ENCODE measurements around the gene IQCN.

IQCN gene

DNA sequence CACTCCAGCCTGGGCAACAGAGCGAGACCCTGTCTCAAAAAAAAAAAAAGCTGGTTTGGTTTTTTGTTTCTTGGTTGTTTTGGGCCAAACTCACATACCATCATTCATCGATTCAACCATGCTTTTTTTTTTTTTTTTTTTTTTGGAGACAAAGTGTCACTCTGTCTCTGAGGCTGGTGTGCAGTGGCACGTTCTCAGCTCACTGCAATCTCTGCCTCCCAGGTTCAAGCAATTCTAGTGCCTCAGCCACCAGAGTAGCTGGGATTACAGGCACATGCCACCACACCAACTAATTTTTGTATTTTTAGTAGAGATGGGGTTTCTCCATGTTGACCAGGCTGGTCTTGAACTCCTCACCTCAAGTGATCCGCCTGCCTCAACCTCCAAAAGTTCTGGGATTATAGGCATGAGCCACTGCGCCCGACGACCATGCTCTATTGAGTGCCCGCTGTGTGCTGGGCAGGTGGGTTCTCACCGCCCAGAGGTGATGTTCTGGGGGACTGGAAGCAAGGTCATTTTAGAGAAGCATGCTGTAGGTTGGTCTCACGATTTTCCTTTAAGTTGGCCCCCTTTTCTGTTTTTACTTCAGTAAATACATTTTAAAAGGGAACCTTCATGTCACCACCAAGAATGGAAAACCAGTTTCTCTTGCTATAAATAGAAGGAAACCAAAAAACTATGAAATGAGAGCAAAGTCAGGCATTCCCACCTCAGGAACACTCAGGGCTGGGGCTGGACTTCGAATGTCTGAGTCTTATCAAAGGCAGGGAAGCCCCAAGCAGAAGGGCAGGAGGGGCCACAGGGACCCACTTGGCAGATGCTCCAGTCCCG lies 15.4 kb upstream of the IQCN start:
- in situ Hi-C loops (cut with MboI; ENCODE audit: low sequenced_read_pairs), result no loop called here

DNA sequence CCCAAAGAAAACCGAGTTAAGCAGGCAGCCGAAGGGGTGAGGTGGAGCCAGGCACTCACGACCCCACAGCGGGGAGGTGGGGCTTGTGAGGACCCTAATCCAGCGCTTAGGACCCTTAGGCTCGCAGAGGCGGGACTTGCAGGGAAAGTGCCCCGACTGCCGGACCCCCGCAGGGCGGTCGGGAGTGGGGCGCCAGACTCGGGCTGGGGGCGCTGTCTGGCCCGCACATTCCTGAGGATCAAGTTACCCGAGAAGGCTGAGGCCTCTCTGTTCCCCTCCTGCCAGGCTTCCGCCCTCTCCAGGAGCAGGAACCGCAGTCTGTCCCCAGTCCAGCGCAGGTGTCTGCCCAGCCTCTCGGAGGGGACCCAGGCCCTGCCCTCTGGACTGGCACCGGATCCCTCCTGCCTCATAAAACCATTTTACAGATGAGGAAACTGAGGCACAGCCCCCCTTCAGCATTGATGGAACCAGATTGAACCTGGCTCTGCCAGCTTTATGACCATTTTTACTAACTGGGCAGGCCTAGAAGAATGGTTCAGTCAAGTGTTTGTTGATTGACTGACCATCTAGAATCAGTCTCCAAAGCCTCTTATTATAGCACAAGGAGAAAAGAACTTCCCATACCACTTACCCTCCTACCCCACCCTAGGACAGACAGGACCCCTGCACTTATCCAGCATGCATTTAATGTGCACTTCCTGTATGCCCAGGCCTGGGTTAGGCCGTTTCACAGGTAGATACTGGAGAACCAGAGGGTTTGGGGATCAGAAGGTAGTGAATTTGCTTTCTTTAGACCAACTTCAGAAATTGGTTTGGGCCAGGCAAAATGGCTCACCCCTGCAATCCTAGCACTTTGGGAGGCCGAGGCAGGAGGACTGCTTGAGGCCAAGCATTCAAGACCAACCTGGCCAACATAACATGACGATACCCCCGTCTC lies 13.9 kb upstream of the IQCN start:
- in situ Hi-C loops (cut with MboI; ENCODE audit: low sequenced_read_pairs), result no loop called here

DNA sequence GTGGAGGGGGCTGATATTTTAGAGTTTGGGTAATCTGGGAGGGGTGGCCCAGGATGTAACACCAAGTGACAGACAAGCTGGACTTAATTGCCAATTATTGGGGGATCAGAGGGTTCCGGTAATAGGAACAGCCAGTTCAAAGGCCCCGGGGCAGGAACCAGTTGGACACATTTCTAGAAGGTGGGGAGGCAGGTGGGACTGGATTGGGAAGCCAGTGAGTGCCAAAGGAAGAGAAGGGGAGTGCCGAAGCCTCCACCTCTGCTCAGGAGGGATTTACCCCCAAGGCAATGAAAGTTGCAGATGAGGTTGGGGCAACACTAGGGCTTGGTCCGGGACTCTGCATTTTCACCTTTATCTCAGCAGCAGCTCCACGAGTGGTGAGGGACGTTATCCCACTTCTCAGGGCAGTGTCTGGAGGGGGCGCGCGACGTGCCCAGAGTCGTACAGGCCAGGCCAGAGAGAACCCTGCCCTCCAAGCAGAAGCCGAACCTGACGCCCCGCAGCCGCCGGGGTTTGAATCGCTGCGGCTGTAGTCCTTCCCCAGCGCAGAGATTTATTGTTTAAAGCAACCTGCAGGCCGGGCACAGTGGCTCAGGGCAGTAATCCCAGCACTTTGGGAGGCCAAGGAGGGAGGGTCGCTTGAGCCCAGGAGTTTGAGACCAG lies 12.9 kb upstream of the IQCN start:
- in situ Hi-C loops (cut with MboI; ENCODE audit: low sequenced_read_pairs), result no loop called here

DNA sequence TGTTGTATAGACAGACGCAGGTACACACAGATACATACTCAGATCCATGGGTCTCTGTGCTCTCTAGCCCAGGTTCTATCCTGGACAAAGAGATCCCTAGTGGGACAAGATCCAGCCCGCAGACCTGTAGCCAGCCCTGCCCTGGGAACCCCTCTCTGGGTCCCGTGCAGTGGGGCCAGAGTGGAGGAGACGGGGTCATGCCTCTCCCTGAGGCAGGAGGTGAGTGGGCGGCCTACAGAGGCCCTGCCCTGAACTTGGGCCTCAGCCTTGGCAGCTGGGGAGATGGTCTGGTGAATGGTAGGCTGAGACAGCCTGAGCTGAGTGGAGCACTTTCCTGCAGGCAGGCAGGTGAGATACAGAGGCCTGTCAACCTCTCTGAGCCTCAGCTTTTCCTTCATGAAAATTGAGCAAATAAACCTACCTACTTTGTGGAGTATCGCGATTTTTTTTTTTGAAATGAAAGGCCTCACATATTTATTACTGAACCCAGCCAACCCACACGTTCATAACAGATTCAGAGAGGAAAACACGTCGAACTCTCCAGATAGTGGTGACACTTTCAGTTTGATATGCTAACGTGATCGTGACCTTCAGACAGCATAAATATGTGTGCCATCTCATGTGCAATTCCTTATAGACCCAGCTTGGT lies 10.6 kb upstream of the IQCN start:
- in situ Hi-C loops (cut with MboI; ENCODE audit: low sequenced_read_pairs), result no loop called here

DNA sequence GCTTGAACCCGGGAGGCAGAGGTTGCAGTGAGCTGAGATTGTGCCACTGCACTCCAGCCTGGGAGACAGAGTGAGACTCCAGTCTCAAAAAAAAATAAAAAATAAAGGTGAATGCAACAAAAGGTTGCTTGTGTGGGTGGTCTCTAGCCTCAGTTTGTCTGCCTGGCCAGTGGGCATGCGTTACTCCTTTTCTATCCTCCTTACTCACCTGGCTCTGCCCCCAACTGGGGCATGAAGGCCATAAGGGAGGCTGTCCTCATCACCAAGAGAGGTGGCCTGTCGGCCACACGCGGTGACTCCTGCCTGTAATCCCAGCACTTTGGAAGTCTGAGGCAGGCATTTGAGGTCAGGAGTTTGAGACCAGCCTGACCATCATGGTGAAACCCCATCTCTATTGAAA lies 9.1 kb upstream of the IQCN start:
- in situ Hi-C loops (cut with MboI; ENCODE audit: low sequenced_read_pairs), result no loop called here

DNA sequence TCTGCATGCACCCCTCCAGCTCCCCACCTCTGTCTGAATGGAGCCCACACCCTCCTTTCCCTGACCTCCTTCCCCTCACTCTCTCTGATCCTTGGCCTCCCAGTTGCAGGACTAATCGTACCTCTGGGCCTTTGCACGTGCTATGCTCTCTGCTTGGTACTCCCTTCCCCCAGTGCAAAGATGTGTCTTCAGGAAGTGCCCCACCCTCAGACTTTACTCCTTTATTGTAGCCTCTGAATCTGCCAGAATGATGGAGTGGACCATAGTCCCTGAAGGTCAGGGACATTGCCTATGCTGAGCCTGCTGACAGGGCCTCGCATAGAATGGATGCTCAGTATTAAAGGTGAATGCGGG lies 8.5 kb upstream of the IQCN start:
- in situ Hi-C loops (cut with MboI; ENCODE audit: low sequenced_read_pairs), result no loop called here

DNA sequence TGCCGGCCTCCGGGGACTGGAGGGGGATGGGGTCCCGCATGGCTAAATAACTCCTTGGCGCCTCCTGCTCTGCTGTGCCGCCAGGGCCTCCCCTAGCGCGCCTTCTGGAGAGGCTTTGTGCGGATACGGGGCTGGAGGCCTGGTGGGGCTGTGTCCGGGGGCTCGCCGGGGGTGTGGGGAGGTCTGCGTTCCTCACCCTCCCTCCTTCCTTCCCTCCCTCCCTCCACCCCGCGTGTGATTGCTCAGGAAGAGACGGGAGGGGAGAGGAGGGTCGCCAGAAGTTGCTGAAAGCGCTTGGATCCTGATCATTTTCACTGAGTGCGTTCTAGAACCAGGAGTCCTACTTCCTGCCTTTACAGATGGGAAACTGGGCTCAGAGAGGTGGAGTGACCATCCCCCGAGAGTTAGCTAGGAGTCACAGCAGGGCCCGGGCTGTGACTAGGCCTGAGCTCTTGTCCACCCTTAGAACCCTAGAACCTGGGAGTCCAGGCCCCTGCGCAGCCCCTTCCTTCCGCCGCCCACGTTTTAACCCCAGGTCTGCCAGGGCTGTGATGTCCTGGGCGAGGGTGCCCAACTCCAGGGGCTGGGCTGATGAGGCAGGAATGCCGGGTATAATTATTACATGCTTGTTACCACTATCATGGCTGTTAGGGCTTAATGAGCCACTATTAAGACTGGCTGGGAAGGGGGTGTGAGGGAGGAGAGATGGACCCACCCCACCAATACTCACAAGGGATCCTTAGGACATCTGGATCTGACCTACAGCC lies 8.0 kb upstream of the IQCN start:
- in situ Hi-C loops (cut with MboI; ENCODE audit: low sequenced_read_pairs), result no loop called here

DNA sequence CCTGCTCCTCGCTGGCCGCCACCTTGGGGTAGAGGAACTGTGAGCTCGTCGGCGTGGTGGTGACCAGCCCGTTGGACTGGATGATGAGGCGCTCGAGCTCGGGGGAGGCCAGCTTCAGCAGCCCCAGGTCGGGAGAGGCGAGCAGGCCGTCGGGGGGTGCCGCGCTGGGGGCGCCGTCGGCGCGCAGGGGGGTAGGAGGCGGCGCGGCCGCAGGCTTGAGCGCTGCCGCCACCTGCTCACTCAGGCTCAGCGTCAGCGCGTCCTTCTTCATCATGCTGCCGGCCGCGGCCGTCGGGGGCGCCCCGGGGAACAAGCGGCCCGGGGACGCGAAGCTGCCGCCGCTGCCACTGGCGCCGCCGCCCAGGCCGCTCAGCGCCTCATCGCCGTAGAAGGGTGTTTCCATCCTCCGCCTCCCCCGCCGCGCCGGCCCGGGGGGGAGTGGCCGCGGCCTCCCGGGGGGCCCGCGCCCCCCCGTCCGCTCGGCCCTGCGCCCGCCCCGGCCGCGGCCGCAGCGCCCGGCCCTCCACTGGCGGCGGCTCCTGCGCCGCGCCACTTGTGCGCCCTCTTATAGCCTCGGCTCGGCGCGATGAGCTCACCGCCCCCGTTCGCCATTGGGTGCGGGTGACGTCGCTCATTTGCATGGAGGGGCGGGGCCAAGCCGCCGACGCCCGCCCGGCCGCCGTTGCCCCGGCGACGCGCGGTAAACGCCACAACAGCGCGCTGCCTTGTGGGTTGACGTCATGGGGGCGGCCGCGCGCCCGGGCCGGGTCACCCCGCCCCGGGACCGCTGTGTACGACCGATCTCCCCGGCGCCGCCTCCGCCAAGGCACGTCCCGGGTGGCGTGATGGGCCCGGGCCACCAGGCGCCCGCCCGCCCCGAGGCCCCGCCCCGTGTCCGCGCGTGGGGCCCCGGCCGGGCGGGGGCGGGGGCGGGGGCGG lies 7.1 kb upstream of the IQCN start, which contains the start of gene JUND:
Gene JUND, minus strand, starts transcription at position 541 of the 939 bp plus-strand sequence. Its CDS starts 138 bp downstream, at position 403.
- in situ Hi-C loops (cut with MboI; ENCODE audit: low sequenced_read_pairs), result no loop called here

DNA sequence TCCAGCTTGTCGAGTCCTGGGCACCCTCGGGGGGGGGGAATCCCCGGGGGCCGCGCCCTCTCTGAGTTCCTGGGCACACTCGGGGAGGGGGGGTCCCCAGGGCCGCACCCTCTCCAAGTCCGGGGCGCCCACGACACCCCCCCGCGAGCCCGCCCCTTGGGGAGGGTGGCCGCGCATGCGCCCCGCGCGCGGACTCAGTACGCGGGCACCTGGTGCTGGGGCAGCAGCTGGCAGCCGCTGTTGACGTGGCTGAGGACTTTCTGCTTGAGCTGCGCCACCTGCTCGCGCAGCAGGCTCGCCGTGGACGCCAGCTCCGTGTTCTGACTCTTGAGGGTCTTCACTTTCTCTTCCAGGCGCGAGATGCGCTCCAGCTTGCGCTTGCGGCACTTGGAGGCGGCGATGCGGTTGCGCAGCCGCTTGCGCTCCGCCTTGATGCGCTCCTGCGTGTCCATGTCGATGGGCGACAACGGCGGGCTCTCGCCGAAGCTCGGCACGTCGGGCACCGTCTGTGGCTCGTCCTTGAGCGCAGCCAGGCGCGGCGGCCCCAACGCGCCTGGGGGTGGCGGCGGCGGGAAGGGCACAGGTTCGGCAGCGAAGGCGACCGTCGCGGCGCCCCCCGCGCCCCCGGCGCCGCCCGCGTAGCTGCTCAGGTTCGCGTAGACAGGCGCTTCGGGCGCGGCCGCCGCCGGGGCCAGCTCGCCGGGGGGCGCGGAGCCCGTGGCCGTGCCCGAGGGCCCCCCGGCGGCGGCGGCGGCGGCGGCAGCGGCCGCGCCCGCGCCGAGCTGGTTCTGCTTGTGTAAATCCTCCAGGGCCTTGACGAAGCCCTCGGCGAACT lies 6.2 kb upstream of the IQCN start:
- in situ Hi-C loops (cut with MboI; ENCODE audit: low sequenced_read_pairs), result no loop called here

DNA sequence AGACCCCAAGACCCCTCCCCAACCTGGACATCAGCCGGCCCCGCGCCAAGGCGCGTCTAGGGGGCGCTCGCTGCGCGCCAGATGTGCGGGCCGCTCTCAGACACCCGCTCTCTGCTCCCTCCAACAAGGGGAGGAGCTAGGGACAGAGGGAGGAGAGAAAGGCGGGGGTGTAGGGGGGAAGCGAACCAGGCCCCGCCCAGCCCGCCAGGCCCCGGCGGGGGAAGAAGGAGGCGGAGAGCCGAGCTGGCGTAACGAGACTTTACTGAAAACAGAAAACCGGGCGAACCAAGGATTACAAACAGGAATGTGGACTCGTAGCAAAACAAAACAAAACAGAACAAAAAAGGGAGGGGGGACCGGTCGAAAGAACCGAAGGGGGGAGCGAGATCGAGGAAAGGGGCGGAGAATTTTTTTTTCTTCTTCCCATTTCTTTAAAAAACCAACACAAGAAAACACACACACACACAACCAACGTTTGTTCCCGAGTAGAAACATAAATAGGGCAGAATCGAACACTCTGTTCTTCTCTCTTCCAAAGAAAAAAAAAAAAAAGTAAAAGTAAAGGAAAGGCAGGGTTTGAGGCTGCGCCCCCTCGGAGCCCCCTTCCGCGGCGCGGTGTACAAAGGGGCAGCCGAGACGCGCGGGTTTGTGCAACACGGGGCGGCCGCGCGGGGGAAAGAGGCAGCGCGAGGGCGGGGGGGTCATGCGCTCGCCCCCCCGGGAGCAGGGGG lies 5.4 kb upstream of the IQCN start:
- in situ Hi-C loops (cut with MboI; ENCODE audit: low sequenced_read_pairs), result loop anchor here (5.0 to 10.0 kb wide), 2 partner anchors 43 to 125 kb away; partner anchors contain the start of gene LSM4

DNA sequence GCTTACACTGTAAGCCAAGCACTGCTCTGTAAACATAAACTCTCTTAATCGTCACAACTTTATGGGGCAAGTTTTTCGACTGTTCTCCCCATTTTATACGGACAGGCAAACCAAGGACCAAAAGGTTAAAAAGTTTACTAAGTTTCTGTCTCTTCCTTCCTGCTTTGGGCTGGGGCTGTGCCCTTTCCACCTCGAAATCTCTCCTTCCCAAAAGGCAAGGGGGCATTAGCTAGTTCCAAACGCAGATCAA lies 4.9 kb upstream of the IQCN start:
- in situ Hi-C loops (cut with MboI; ENCODE audit: low sequenced_read_pairs), result loop anchor here (5.0 to 10.0 kb wide), 2 partner anchors 43 to 126 kb away; partner anchors contain the start of gene LSM4

DNA sequence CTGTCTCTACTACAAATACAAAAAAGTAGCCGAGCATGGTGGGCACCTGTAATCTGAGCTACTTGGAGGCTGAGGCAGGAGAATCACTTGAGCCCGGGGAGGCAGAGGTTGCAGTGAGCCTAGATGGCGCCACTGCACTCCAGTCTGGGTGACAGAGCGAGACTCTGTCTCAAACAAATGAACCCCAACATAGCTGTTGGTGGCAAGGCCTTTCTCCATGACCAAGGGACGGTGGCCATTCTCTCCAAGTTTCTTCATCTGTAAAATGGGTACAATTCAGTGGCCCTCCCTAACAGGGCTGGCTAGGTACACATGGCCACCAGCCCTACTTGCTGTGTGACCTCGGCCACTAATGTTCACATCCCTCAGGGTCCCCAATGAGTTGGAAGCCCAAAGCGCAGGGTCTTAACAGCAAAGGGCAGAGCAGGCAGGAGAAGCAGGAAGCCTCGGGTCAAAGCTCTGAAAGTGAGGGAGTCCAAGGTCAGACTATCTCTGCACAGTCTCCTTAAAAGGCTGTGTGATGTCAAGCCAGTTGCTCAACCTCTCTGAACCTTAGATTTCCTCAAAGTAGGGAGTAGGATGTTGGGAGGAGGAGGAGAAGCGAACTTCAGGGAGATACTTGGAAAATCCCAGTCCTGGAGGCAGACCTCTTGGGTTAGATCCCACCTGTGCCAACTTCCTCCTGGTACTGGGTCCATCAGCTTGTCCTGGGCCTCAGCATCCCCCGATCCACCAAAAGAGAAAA lies 4.4 kb upstream of the IQCN start:
- in situ Hi-C loops (cut with MboI; ENCODE audit: low sequenced_read_pairs), result loop anchor here (5.0 to 10.0 kb wide), 2 partner anchors 44 to 126 kb away; partner anchors contain the start of gene LSM4

DNA sequence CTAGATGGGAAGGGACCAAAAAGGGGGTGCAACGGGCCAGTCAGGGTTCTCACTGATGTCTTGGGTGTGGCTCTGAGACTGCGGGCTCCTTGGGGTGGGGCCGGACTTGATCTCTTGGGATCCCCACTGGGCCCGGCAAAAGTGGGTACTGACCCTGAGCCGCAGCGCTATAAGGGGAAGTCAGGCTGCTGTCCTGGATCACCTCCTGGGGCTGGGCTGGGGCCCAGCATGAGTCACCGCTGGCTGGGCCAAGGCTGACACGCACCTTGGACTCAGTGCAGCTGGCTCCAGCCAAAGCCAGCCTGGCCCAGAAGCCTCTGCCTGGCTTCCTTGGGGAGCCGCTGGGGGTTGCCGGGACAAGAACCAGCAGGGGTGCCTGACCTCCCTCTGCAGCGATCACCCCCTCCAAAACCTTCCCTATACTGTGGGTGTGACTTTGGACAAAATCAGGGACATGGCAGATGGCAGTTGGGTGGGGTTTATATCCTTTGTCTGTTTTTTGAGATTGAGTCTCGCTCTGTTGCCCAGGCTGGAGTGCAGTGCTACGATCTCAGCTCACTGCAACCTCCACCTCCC lies 617 bp upstream of the IQCN start:
- in situ Hi-C loops (cut with MboI; ENCODE audit: low sequenced_read_pairs), result loop anchor here (5.0 to 10.0 kb wide), 2 partner anchors 47 to 130 kb away; partner anchors contain the start of gene LSM4

DNA sequence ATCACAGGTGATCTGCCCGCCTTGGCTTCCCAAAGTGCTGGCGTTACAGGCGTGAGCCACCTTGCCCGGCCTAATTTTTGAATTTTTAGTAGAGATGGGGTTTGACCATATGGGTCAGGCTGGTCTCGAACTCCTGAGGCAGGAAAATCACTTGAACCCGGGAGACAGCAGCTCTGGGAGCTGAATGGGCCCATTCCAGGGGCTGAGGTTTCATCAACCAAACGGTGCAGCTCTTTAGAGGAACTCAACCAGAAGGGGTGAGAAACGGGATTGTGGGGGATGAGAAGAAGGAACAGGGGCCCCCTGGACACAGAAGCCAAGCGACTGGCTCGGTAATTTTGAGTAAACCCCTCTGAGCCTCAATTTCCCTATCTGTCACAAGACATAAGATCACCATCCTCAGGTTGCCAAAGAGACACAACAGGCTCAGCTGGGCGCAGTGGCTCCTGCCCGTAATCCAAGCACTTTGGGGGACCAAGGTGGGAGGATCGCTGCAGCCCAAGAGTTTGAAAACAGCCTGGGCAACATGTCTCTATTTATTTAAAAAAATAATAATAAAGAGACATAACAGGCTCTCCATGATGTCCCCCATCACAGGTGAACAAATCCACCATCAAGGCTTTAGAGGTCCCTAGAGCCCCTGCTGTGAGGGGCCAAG lies 562 bp downstream of the IQCN start:
- in situ Hi-C loops (cut with MboI; ENCODE audit: low sequenced_read_pairs), result loop anchor here (10.0 kb wide), 1 partner anchor 131 kb away; no protein-coding TSS in a partner anchor

DNA sequence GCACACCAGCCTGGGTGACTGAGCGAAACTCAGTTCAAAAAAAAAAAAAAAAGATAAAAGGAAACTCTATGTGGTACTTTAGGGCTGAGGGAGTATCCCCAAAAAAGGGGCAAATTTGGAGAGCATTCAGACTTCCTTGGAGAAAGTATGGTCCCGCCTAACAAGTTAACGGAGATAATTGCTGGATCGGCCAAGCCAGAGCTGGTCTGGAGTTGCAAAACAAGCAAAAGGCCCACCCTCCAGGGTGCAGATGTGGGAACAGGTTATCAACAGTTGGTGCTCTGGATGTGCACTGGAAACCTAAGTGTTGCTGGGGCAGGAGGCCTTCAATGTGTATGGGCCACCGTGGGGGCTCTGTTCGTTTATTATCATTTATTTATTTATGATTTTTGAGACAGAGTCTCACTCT lies 2.8 kb downstream of the IQCN start:
- in situ Hi-C loops (cut with MboI; ENCODE audit: low sequenced_read_pairs), result loop anchor here (10.0 kb wide), 1 partner anchor 133 kb away; no protein-coding TSS in a partner anchor

DNA sequence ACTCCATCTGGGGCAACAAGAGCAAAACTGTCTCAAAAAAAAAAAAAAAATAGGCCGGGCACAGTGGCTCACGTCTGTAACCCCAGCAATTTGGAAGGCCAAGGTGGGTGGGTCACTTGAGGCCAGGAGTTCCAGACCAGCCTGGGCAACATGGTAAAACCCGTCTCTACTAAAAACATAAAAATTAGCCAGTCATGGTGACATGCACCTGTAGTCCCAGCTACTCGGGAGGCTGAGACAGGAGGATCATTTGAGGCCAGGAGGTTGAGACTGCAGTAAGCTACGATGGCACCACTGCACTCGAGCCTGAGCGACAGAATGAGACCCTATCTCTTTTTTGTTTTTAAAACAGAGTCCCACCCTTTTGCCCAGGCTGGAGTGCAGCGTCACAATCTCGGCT lies 3.9 kb downstream of the IQCN start:
- in situ Hi-C loops (cut with MboI; ENCODE audit: low sequenced_read_pairs), result loop anchor here (10.0 kb wide), 1 partner anchor 134 kb away; no protein-coding TSS in a partner anchor
